ENCODE results near the gene BAIAP2. TPM values are rescaled to one million over a fixed set of nuclear protein-coding genes. Genes with fewer than 3 reads are reported as not detected.

Gene BAIAP2
- total and polyA plus RNA-seq, 10 of the 15 experiments (the other 5 are each of a cell fraction or from before 2014, with no cell fraction given) = 0.15 to 1.2 (median 0.46) TPM; not detected in 2

DNA sequence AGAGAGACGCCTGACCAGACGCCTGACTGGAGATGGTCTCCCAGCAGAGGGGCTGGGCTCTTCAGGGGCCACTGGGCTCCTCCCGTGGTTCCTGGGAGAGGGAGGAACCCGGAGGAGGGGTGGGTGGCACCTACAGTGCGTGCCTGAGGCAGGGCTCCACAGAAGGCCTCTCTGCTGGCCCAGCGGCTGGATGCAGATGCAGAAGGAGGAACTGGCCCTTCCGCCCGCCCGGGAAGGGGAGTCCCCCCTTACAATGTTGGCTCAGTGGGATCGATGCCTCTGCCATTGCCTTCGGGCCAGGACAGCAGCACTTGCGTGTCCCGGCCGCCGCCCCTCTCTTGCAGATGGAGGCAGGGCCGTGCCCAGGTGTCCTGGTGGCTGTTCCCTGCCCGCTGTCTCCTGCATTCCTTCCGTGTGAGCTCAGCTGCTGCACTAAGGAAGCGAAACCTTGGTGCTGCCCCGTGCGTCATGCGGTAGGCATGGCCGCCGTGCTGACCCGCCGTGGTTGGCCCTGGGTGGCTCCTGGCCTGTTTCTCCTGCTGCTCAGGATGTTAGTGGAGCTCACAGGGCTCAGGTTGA, 15.1 kb downstream of the BAIAP2 start:
- ChIA-PET CTCF (interaction anchor here (0.8 to 2.2 kb wide), 3 partner anchors 10 to 48 kb away, joined by 3 to 13 read pairs (median 11); no protein-coding TSS in a partner anchor), RAD21 (ENCODE audit: unreplicated experiment) (interaction anchor here (0.9 to 1.5 kb wide), 3 partner anchors 14 to 173 kb away, joined by 3 read pairs; partner anchors contain the start of gene CEP131), POLR2A (interaction anchor here (0.5 kb wide), 1 partner anchor 534 kb away, joined by 4 read pairs; no protein-coding TSS in a partner anchor), SMC1A (ENCODE audit: uncharacterized antibody, unreplicated experiment) (interaction anchor here (0.8 to 1.5 kb wide), 4 partner anchors 9 to 48 kb away, joined by 3 to 6 read pairs (median 4); no protein-coding TSS in a partner anchor)
- ATAC-seq = peak; percentile 88
- 17% methylated on average over 26 of the region's 26 CpGs for WGBS (ENCODE audit: insufficient coverage, insufficient replicate concordance, low lambda C conversion rate, missing lambda C conversion rate)
- peak overlapping the region; percentile 61; the same call in 1 of the 2 replicates for H3K27ac ChIP-seq (ENCODE audit: control insufficient read depth, insufficient read depth)
- no peaks in the 10 kb centered on the region; a peak in 1 of 4 replicates for H3K27me3 ChIP-seq (replicated peaks in 1 of 2; ENCODE audit: control insufficient read depth in 2 of 2, insufficient read depth in 2 of 2, low read length in 1 of 2)
- peaks cover 22% of the 10 kb centered on the region for H3K4me1 ChIP-seq (ENCODE audit: control insufficient read depth, insufficient read depth, low read length)
- 0 out of 2 replicates have a peak overlapping the region, but pooled peaks have one; percentile 11 for H3K4me3 ChIP-seq
- H2AFZ ChIP-seq (ENCODE audit: control insufficient read depth, low read depth, low read length) = peak overlapping the region; percentile 55
- no peak overlapping the region; the same call in 1 of the 2 replicates for H3K9ac ChIP-seq (ENCODE audit: control insufficient read depth, insufficient read depth, low read length)
- no peaks in the 10 kb centered on the region for H3K9me3 ChIP-seq (replicated peaks; ENCODE audit: control insufficient read depth, insufficient read depth, low read length)
- no peaks in the 10 kb centered on the region for H4K20me1 ChIP-seq (ENCODE audit: control insufficient read depth, insufficient read depth)
- intact Hi-C loops (cut with micrococcal nuclease; ENCODE audit: unreplicated experiment) = no loop called here
- DNase-seq (ENCODE audit: low read depth, low spot score) = peak; percentile 21
- H3K4me2 ChIP-seq (ENCODE audit: control insufficient read depth, insufficient read depth) = peak overlapping the region; percentile 90
- no peaks in the 10 kb centered on the region for H3K79me2 ChIP-seq (ENCODE audit: control insufficient read depth, insufficient read depth, low read length)
- in situ Hi-C loops (cut with MboI) = no loop called here
- TSS peak; percentile 76 for BruUV-seq (replicated peaks)
- H3K36me3 ChIP-seq (ENCODE audit: control insufficient read depth in 2 of 2, insufficient read depth in 2 of 2, low read length in 1 of 2) = no peaks in the 10 kb centered on the region
- no peak for FAIRE-seq
- TF ChIP-seq RUNX3 (IDR thresholded peaks at IDR 0.05; ENCODE audit: low read length) = 0 out of 2 replicates have a peak, but pooled peaks have one; percentile 13
- TF ChIP-seq CBX5 (IDR thresholded peaks at IDR 0.05; ENCODE audit: low read depth) = no peak
- TF ChIP-seq TARDBP (IDR thresholded peaks at IDR 0.05; ENCODE audit: borderline replicate concordance) = no peak
- peak; percentile 79; the same call in 1 of the 2 replicates for TF ChIP-seq TCF12 (IDR thresholded peaks at IDR 0.05; ENCODE audit: low read depth, low read length)
- TF ChIP-seq ZNF207 (IDR thresholded peaks at IDR 0.05; ENCODE audit: borderline replicate concordance) = 0 out of 2 replicates have a peak, but pooled peaks have one; percentile 2
- TF ChIP-seq, protein P1, sequence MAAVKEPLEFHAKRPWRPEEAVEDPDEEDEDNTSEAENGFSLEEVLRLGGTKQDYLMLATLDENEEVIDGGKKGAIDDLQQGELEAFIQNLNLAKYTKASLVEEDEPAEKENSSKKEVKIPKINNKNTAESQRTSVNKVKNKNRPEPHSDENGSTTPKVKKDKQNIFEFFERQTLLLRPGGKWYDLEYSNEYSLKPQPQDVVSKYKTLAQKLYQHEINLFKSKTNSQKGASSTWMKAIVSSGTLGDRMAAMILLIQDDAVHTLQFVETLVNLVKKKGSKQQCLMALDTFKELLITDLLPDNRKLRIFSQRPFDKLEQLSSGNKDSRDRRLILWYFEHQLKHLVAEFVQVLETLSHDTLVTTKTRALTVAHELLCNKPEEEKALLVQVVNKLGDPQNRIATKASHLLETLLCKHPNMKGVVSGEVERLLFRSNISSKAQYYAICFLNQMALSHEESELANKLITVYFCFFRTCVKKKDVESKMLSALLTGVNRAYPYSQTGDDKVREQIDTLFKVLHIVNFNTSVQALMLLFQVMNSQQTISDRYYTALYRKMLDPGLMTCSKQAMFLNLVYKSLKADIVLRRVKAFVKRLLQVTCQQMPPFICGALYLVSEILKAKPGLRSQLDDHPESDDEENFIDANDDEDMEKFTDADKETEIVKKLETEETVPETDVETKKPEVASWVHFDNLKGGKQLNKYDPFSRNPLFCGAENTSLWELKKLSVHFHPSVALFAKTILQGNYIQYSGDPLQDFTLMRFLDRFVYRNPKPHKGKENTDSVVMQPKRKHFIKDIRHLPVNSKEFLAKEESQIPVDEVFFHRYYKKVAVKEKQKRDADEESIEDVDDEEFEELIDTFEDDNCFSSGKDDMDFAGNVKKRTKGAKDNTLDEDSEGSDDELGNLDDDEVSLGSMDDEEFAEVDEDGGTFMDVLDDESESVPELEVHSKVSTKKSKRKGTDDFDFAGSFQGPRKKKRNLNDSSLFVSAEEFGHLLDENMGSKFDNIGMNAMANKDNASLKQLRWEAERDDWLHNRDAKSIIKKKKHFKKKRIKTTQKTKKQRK (IDR thresholded peaks at IDR 0.05; ENCODE audit: low read depth, low read length) = no peak
- peak; percentile 90 for TF ChIP-seq SPI1 (IDR thresholded peaks at IDR 0.05; ENCODE audit: borderline replicate concordance, insufficient read depth, low read depth, low read length)
- TF ChIP-seq KLF5 (IDR thresholded peaks at IDR 0.05; ENCODE audit: partially characterized antibody) = no peak
- TF ChIP-seq, protein P2, sequence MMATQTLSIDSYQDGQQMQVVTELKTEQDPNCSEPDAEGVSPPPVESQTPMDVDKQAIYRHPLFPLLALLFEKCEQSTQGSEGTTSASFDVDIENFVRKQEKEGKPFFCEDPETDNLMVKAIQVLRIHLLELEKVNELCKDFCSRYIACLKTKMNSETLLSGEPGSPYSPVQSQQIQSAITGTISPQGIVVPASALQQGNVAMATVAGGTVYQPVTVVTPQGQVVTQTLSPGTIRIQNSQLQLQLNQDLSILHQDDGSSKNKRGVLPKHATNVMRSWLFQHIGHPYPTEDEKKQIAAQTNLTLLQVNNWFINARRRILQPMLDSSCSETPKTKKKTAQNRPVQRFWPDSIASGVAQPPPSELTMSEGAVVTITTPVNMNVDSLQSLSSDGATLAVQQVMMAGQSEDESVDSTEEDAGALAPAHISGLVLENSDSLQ (IDR thresholded peaks at IDR 0.05) = no peak
- no peak for TF ChIP-seq YBX1 (IDR thresholded peaks at IDR 0.05)
- TF ChIP-seq ZSCAN29 (IDR thresholded peaks at IDR 0.05) = no peak
- TF ChIP-seq BCL11A (IDR thresholded peaks at IDR 0.05; ENCODE audit: low read depth, low read length) = peak; percentile 50; the same call in 1 of the 2 replicates
- TF ChIP-seq IKZF2 (IDR thresholded peaks at IDR 0.05) = peak; percentile 80 to 86
- no peak for TF ChIP-seq ESRRA (IDR thresholded peaks at IDR 0.05; ENCODE audit: low read length)
- TF ChIP-seq DPF2 (IDR thresholded peaks at IDR 0.05) = peak; percentile 99
- TF ChIP-seq, protein P3, sequence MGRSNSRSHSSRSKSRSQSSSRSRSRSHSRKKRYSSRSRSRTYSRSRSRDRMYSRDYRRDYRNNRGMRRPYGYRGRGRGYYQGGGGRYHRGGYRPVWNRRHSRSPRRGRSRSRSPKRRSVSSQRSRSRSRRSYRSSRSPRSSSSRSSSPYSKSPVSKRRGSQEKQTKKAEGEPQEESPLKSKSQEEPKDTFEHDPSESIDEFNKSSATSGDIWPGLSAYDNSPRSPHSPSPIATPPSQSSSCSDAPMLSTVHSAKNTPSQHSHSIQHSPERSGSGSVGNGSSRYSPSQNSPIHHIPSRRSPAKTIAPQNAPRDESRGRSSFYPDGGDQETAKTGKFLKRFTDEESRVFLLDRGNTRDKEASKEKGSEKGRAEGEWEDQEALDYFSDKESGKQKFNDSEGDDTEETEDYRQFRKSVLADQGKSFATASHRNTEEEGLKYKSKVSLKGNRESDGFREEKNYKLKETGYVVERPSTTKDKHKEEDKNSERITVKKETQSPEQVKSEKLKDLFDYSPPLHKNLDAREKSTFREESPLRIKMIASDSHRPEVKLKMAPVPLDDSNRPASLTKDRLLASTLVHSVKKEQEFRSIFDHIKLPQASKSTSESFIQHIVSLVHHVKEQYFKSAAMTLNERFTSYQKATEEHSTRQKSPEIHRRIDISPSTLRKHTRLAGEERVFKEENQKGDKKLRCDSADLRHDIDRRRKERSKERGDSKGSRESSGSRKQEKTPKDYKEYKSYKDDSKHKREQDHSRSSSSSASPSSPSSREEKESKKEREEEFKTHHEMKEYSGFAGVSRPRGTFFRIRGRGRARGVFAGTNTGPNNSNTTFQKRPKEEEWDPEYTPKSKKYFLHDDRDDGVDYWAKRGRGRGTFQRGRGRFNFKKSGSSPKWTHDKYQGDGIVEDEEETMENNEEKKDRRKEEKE (IDR thresholded peaks at IDR 0.05) = no peak
- TF ChIP-seq CBX3 (IDR thresholded peaks at IDR 0.05; ENCODE audit: borderline replicate concordance, low read depth) = no peak
